WTC11 (cell line): ENCODE results near the gene CISD3. TPM values are rescaled to one million over a fixed set of nuclear protein-coding genes. Genes with fewer than 3 reads are reported as not detected.
A peak's percentile ranks its signal among the peaks of the same experiment; 100 is the strongest.

ENCODE experiments used
- ATAC-seq: fragments of 200-7000 bp; cut with Tn5 transposase; 2 replicates; pipeline ENCODE4 v1.10.0; 2021; ENCODE audit warnings: mild to moderate bottlenecking, moderate library complexity
- CTCF ChIA-PET: fragments of 300-600 bp; sonication (Branson Sonifier 250); formaldehyde crosslinking; loops from one replicate; lab custom pipeline; 2021; ENCODE audit warnings: antibody characterized with exemption; lab: Charles Lee
- POLR2A ChIA-PET: fragments of 350-600 bp; sonication (Branson Sonifier 250); formaldehyde crosslinking; loops from one replicate; lab custom pipeline; 2021; ENCODE audit warnings: antibody characterized with exemption; lab: Charles Lee
- DNase-seq: peaks from one replicate; pipeline ENCODE4 v3.0.0; 2021; ENCODE audit warnings: low spot score
- H3K27ac Mint-ChIP-seq: 2 replicates; pipeline ENCODE4 v1.8.0; 2021; ENCODE audit warnings: mixed read lengths
- H3K27me3 Mint-ChIP-seq: 2 replicates; pipeline ENCODE4 v1.8.0; 2021; ENCODE audit warnings: low read depth, mild to moderate bottlenecking, moderate library complexity, mixed read lengths
- H3K36me3 Mint-ChIP-seq: 2 replicates; pipeline ENCODE4 v1.8.0; 2021; ENCODE audit warnings: mixed read lengths
- H3K4me1 Mint-ChIP-seq: 2 replicates; pipeline ENCODE4 v1.8.0; 2022; ENCODE audit warnings: mixed read lengths
- H3K4me3 Mint-ChIP-seq: 2 replicates; pipeline ENCODE4 v1.8.0; 2021; ENCODE audit warnings: mild to moderate bottlenecking, moderate library complexity, mixed read lengths
- H3K9me3 Mint-ChIP-seq: 2 replicates; pipeline ENCODE4 v1.8.0; 2021; ENCODE audit warnings: mixed read lengths
- ETV6 ChIP-seq: sonication (generic); formaldehyde crosslinking; IDR thresholded peaks from 2 replicates; pipeline ENCODE4 v1.8.1; 2022; ENCODE audit warnings: mild to moderate bottlenecking, missing genetic modification reagents
- HMGA2 ChIP-seq: fragments of 250-450 bp; sonication (Bioruptor Pico); IDR thresholded peaks from 2 replicates; pipeline ENCODE4 v1.4.0; 2021; ENCODE audit warnings: mild to moderate bottlenecking, moderate library complexity
- IRF2 ChIP-seq: sonication (generic); formaldehyde crosslinking; IDR thresholded peaks from 2 replicates; pipeline ENCODE4 v1.8.0; 2022; ENCODE audit warnings: low read depth, missing genetic modification reagents, borderline replicate concordance
- SMAD4 ChIP-seq: sonication (generic); formaldehyde crosslinking; IDR thresholded peaks from 2 replicates; pipeline ENCODE4 v1.8.0; 2022; ENCODE audit warnings: mild to moderate bottlenecking, missing genetic modification reagents
- SP1 ChIP-seq: sonication (generic); formaldehyde crosslinking; conservative IDR thresholded peaks from 2 replicates; pipeline ENCODE4 v1.8.1; 2022; ENCODE audit warnings: missing genetic modification reagents
- TEAD4 ChIP-seq: sonication (generic); formaldehyde crosslinking; IDR thresholded peaks from 2 replicates; pipeline ENCODE4 v1.8.0; 2022; ENCODE audit warnings: mild to moderate bottlenecking, missing genetic modification reagents
- ZNF263 ChIP-seq: sonication (generic); formaldehyde crosslinking; IDR thresholded peaks from 2 replicates; pipeline ENCODE4 v1.8.1; 2022; ENCODE audit warnings: low read depth, mild to moderate bottlenecking, moderate library complexity, missing genetic modification reagents
- ZNF423 ChIP-seq: fragments of 250-450 bp; sonication (Bioruptor Pico); IDR thresholded peaks from 2 replicates; pipeline ENCODE4 v2.1.2; 2022; ENCODE audit warnings: mild to moderate bottlenecking, moderate library complexity
- total RNA-seq: library from RNA; stranded (reverse); gene quantifications from 3 replicates; pipeline ENCODE4 v1.2.3, GENCODE V29; 2021
- TF ChIP-seq, protein P1 (sequence below): sonication (generic); formaldehyde crosslinking; IDR thresholded peaks from 2 replicates; pipeline ENCODE4 v1.8.1; 2023; ENCODE audit warnings: mild to moderate bottlenecking, missing genetic modification reagents
- TF ChIP-seq, protein P2 (sequence below): sonication (generic); formaldehyde crosslinking; IDR thresholded peaks from 2 replicates; pipeline ENCODE4 v1.8.0; 2023; ENCODE audit warnings: missing genetic modification reagents
- TF ChIP-seq, protein P3 (sequence below): fragments of 250-450 bp; sonication (Bioruptor Pico); IDR thresholded peaks from 2 replicates; pipeline ENCODE4 v2.1.2; 2022; ENCODE audit warnings: mild to moderate bottlenecking, moderate library complexity
- TF ChIP-seq, protein P4 (sequence below): sonication (generic); formaldehyde crosslinking; IDR thresholded peaks from 2 replicates; pipeline ENCODE4 v1.8.0; 2022; ENCODE audit warnings: mild to moderate bottlenecking, missing genetic modification reagents
- TF ChIP-seq, protein P5 (sequence below): sonication (generic); formaldehyde crosslinking; IDR thresholded peaks from 2 replicates; pipeline ENCODE4 v1.8.1; 2023; ENCODE audit warnings: mild to moderate bottlenecking, missing genetic modification reagents

Gene CISD3
- total RNA-seq, 1 experiment from 2014 or later: 12.1 TPM

DNA sequence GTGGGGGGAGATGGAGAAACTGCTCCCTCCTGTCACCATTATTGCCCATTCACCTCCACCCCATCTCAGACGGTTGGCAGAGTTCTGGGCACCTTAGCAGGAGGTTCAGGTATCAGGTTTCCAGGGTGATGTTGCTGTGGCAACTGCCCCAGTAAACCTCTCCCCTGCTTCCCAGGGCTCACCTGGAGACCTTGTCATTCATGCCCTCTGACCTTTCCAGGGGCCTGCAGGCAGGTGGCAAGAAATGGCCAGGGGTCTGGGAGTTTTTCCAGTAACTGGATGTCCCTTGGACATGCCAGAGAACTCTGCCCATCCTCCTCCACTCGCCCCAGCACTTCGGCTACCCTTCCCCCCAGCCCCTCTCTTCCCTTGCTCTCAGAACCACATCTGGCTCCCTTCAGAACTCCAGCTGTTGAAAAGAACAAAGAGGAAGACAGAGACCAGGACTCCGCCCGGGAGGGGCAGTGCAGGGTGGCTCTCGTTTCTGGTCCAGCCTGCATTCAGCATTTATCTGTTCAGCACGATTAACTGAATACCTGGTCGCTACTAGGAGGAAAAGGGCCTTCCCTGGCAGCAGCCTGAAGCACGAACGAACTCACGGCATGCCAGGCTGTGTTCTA is 16.6 kb upstream of the CISD3 start (continued):
- TF ChIP-seq, protein P1, sequence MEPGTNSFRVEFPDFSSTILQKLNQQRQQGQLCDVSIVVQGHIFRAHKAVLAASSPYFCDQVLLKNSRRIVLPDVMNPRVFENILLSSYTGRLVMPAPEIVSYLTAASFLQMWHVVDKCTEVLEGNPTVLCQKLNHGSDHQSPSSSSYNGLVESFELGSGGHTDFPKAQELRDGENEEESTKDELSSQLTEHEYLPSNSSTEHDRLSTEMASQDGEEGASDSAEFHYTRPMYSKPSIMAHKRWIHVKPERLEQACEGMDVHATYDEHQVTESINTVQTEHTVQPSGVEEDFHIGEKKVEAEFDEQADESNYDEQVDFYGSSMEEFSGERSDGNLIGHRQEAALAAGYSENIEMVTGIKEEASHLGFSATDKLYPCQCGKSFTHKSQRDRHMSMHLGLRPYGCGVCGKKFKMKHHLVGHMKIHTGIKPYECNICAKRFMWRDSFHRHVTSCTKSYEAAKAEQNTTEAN (CRISPR knock-in tag): no peak
- no peak for TF ChIP-seq HMGA2 (CRISPR knock-in tag)
- no peak for TF ChIP-seq SMAD4 (CRISPR knock-in tag)
- no peak for TF ChIP-seq ZNF423 (CRISPR knock-in tag)
- TF ChIP-seq TEAD4 (CRISPR knock-in tag): no peak
- no peak for TF ChIP-seq IRF2 (CRISPR knock-in tag)

DNA sequence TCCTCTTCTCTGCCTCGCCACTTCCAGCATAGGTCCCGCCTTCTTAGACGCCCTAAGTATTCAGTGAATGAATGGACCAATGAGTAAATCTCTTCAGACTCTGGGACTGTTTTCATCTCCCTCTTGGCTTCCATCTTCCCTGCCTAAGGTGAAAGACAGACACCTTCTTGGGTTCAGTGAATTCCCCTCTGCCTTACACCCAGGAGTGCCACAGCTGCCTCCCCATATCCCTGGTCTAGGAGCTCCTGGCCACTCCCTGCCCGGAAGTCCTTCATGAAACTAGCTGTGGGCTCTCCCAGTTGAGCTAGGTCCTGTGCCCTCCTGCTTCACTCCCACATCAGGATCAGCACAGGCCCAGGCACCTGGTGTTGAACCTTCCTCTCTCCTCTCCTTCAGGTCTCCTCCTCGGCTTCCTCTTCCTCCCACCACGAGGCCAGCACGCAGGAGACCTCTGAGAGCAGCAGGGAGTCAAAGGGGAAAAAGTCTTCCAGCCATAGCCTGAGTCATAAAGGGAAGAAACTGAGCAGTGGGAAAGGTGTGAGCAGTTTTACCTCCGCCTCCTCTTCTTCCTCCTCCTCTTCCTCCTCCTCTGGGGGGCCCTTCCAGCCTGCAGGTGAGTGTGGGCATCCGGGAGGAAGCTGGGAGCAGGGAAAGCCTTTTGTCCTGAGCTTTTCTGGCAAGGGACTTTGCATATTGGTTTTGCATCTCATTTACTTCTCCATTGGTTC is 14.8 kb upstream of the CISD3 start:
- TF ChIP-seq, protein P2, sequence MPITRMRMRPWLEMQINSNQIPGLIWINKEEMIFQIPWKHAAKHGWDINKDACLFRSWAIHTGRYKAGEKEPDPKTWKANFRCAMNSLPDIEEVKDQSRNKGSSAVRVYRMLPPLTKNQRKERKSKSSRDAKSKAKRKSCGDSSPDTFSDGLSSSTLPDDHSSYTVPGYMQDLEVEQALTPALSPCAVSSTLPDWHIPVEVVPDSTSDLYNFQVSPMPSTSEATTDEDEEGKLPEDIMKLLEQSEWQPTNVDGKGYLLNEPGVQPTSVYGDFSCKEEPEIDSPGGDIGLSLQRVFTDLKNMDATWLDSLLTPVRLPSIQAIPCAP (CRISPR knock-in tag): no peak
- TF ChIP-seq ZNF263 (CRISPR knock-in tag): peak; percentile 71; the same call in 1 of the 2 replicates
- TF ChIP-seq, protein P1 (CRISPR knock-in tag): no peak
- TF ChIP-seq SP1 (CRISPR knock-in tag): peak; percentile 54
- TF ChIP-seq, protein P3, sequence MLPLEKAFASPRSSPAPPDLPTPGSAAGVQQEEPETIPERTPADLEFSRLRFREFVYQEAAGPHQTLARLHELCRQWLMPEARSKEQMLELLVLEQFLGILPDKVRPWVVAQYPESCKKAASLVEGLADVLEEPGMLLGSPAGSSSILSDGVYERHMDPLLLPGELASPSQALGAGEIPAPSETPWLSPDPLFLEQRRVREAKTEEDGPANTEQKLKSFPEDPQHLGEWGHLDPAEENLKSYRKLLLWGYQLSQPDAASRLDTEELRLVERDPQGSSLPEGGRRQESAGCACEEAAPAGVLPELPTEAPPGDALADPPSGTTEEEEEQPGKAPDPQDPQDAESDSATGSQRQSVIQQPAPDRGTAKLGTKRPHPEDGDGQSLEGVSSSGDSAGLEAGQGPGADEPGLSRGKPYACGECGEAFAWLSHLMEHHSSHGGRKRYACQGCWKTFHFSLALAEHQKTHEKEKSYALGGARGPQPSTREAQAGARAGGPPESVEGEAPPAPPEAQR (CRISPR knock-in tag): no peak
- TF ChIP-seq ETV6: peak; percentile 62
- TF ChIP-seq, protein P4, sequence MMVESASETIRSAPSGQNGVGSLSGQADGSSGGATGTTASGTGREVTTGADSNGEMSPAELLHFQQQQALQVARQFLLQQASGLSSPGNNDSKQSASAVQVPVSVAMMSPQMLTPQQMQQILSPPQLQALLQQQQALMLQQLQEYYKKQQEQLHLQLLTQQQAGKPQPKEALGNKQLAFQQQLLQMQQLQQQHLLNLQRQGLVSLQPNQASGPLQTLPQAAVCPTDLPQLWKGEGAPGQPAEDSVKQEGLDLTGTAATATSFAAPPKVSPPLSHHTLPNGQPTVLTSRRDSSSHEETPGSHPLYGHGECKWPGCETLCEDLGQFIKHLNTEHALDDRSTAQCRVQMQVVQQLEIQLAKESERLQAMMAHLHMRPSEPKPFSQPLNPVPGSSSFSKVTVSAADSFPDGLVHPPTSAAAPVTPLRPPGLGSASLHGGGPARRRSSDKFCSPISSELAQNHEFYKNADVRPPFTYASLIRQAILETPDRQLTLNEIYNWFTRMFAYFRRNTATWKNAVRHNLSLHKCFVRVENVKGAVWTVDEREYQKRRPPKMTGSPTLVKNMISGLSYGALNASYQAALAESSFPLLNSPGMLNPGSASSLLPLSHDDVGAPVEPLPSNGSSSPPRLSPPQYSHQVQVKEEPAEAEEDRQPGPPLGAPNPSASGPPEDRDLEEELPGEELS: no peak
- TF ChIP-seq, protein P5, sequence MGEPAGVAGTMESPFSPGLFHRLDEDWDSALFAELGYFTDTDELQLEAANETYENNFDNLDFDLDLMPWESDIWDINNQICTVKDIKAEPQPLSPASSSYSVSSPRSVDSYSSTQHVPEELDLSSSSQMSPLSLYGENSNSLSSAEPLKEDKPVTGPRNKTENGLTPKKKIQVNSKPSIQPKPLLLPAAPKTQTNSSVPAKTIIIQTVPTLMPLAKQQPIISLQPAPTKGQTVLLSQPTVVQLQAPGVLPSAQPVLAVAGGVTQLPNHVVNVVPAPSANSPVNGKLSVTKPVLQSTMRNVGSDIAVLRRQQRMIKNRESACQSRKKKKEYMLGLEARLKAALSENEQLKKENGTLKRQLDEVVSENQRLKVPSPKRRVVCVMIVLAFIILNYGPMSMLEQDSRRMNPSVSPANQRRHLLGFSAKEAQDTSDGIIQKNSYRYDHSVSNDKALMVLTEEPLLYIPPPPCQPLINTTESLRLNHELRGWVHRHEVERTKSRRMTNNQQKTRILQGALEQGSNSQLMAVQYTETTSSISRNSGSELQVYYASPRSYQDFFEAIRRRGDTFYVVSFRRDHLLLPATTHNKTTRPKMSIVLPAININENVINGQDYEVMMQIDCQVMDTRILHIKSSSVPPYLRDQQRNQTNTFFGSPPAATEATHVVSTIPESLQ (CRISPR knock-in tag): no peak
- Mint-ChIP-seq H3K27me3 (peaks cover 5% of the 10 kb centered on the region; the same call in 1 of the 2 replicates), H3K36me3 (no peaks in the 10 kb centered on the region), H3K27ac (peak overlapping the region; percentile 41; the same call in 1 of the 2 replicates), H3K4me1 (peaks cover 59% of the 10 kb centered on the region), H3K9me3 (no peaks in the 10 kb centered on the region), H3K4me3 (no peak overlapping the region)
- DNase-seq (no peak), ATAC-seq (no peak)
- CTCF ChIA-PET: interaction anchor here (0.6 to 3.0 kb wide), 12 partner anchors 9 to 449 kb away, joined by 3 to 24 read pairs (median 6); partner anchors contain the start of gene CISD3
- POLR2A ChIA-PET: interaction anchor here (1.0 to 2.4 kb wide), 2 partner anchors 10 to 15 kb away, joined by 4 to 15 read pairs; partner anchors contain the start of genes CISD3 and MLLT6
